ENCODE measurements around the gene RBSN.

GRCh38 chr3:15063238-15063637, 35.7 kb downstream of the RBSN start:
- no peak for TF ChIP-seq CEBPB (IDR thresholded peaks at IDR 0.05; ENCODE audit: low read depth, low read length)
- no peak for TF ChIP-seq CTCF (conservative IDR thresholded peaks at IDR 0.05; ENCODE audit: low read depth, low read length)
- TF ChIP-seq BHLHE40 (IDR thresholded peaks at IDR 0.05; ENCODE audit: low read depth, low read length) = no peak
- TF ChIP-seq USF2 (IDR thresholded peaks at IDR 0.05; ENCODE audit: low read depth, low read length) = no peak
- no peak for TF ChIP-seq MXI1 (IDR thresholded peaks at IDR 0.05; ENCODE audit: borderline replicate concordance, low read depth, low read length)
- TF ChIP-seq RCOR1 (IDR thresholded peaks at IDR 0.05; ENCODE audit: insufficient replicate concordance, low read length) = no peak

Measured in IMR-90 (cell line).